Parathyroid adenoma (tissue), 2 donors: Measurements from ENCODE around the gene MCTP2.

Experiments
- H2AFZ ChIP-seq: fragments of 300-600 bp; sonication (generic); one replicate; pipeline ENCODE4 v1.7.0; 2017; ENCODE audit warnings: antibody characterized with exemption, mild to moderate bottlenecking
- H3K27ac ChIP-seq: fragments of 300-600 bp; sonication (generic); one replicate; pipeline ENCODE4 v1.7.0; 2017
- H3K27me3 ChIP-seq: fragments of 300-600 bp; sonication (generic); one replicate; pipeline ENCODE4 v1.7.0; 2017; ENCODE audit warnings: low read length; ENCODE audit not compliant: control insufficient read depth, insufficient read depth
- H3K36me3 ChIP-seq: fragments of 300-600 bp; sonication (generic); one replicate; pipeline ENCODE4 v1.7.0; 2017; ENCODE audit warnings: low read length; ENCODE audit not compliant: control insufficient read depth, insufficient read depth
- H3K4me1 ChIP-seq: fragments of 300-600 bp; sonication (generic); one replicate; pipeline ENCODE4 v1.7.0; 2017; ENCODE audit warnings: control low read depth
- H3K4me2 ChIP-seq: fragments of 300-600 bp; sonication (generic); one replicate; pipeline ENCODE4 v1.7.0; 2017; ENCODE audit warnings: low read length
- H3K4me3 ChIP-seq: fragments of 300-600 bp; sonication (generic); one replicate; pipeline ENCODE4 v1.7.0; 2017; ENCODE audit warnings: low read depth, low read length
- H3K79me2 ChIP-seq: fragments of 300-600 bp; sonication (generic); one replicate; pipeline ENCODE4 v1.7.0; 2017; ENCODE audit warnings: control low read depth
- H3K9ac ChIP-seq: fragments of 300-600 bp; sonication (generic); one replicate; pipeline ENCODE4 v1.7.0; 2017; ENCODE audit warnings: mild to moderate bottlenecking
- H3K9me3 ChIP-seq: fragments of 300-600 bp; sonication (generic); one replicate; pipeline ENCODE4 v1.7.0; 2017; ENCODE audit warnings: low read length; ENCODE audit not compliant: control insufficient read depth
- TF ChIP-seq, protein P1 (sequence below): fragments of 300-600 bp; sonication (generic); IDR thresholded peaks from one replicate; pipeline ENCODE4 v1.7.0; 2017; ENCODE audit warnings: antibody characterized with exemption, mild to moderate bottlenecking
- donor health status: primary hyperparathyroidism.

MCTP2 gene

DNA sequence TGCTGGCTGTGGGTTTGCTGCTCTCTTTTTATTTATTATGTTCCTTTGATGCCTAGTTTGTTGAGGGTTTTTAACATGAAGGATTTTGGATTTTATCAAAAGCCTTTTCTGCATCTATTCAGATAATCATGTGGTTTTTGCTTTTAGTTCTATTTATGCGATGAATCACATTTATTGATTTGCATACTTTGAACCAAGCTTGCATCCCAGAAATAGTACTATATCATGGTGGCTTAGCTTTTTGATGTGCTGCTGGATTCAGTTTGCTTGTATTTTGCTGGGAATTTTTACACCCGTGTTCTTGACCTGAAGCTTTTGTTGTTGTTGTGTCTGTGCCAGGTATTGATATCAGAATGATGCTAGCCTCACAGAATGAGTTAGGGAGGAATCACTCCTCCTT is 48.4 kb downstream of the MCTP2 start:
- Histone ChIP-seq H3K4me3 (no peak overlapping the region), H3K9me3 (no peaks in the 10 kb centered on the region), H3K36me3 (no peaks in the 10 kb centered on the region), H2AFZ (no peak overlapping the region), H3K4me2 (no peak overlapping the region), H3K79me2 (no peaks in the 10 kb centered on the region), H3K9ac (no peak overlapping the region), H3K27me3 (no peaks in the 10 kb centered on the region), H3K27ac (no peak overlapping the region), H3K4me1 (no peaks in the 10 kb centered on the region)
- TF ChIP-seq, protein P1, sequence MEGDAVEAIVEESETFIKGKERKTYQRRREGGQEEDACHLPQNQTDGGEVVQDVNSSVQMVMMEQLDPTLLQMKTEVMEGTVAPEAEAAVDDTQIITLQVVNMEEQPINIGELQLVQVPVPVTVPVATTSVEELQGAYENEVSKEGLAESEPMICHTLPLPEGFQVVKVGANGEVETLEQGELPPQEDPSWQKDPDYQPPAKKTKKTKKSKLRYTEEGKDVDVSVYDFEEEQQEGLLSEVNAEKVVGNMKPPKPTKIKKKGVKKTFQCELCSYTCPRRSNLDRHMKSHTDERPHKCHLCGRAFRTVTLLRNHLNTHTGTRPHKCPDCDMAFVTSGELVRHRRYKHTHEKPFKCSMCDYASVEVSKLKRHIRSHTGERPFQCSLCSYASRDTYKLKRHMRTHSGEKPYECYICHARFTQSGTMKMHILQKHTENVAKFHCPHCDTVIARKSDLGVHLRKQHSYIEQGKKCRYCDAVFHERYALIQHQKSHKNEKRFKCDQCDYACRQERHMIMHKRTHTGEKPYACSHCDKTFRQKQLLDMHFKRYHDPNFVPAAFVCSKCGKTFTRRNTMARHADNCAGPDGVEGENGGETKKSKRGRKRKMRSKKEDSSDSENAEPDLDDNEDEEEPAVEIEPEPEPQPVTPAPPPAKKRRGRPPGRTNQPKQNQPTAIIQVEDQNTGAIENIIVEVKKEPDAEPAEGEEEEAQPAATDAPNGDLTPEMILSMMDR = no peak

DNA sequence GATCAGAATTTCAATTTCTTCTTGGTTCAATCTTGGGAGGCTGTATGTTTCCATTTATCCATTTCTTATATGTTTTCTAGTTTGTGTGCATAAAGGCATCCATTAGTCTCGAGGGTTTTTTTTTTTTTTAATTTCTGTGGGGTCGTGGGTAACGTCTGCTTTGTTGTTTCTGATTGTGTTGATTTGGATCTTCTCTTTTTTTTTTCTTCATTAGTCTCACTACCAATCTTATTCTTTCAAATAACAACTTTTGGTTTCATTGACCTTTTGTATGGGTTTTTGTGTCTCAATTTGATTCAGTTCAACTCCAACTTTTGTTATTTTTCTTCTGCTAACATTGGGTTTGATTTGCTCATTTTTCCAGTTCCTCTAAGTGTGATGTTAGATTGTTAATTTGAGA is 48.9 kb downstream of the MCTP2 start:
- Histone ChIP-seq H3K4me3 (no peak overlapping the region), H3K4me1 (no peaks in the 10 kb centered on the region), H3K36me3 (no peaks in the 10 kb centered on the region), H3K27me3 (no peaks in the 10 kb centered on the region), H3K4me2 (no peak overlapping the region), H3K27ac (no peak overlapping the region), H2AFZ (no peak overlapping the region), H3K79me2 (no peaks in the 10 kb centered on the region), H3K9me3 (no peaks in the 10 kb centered on the region), H3K9ac (no peak overlapping the region)
- TF ChIP-seq, protein P1 = no peak

DNA sequence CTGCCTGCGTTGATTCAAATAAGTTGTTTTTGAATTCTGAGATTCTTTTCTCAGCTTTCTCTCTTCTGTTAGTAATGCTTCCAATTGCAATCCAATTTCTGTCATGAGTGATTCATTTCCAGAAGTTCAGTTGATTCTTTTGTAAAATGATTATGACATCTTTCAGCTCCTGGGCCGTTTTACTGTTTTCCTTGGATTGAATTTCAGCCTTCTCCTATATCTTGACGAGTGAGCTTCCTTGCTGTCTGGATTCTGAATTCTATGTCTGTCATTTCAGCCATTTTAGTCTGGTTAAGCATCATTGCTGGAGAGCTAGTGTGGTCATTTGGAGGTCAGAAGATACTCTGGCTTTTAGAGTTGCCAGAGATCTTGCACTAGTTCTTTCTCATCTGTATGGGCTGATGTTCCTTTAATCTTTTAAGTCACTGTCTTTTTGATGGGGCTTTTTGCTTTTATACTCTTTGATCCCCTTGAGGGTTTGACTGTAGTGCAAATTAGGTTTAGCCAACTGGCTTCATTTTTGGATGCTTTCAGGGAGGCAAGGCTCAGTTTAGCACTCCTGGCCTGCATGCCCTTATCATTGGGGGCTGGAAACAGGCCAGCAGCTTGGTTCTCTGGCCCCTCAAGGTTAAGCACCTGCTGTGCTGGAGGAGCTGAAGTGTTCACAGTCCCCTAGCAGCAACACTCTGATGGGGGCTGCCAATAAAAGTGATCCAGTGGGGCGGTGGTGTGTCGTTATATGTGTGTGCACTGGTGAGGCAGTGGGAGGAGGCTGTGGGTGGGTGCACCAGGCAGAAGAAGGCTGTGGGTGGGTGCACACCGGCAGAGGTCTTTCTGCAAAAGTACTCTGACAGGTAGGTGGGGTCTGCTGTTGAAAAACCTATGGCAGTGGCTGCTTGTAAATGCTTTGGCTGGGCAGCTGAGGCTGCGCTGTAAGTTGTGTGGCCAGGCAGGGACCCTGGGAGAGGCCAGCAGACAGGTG is 51.2 kb downstream of the MCTP2 start:
- Histone ChIP-seq H3K27ac (no peak overlapping the region), H3K9me3 (no peaks in the 10 kb centered on the region), H3K4me3 (no peak overlapping the region), H3K9ac (no peak overlapping the region), H3K79me2 (no peaks in the 10 kb centered on the region), H3K4me1 (no peaks in the 10 kb centered on the region), H3K36me3 (no peaks in the 10 kb centered on the region), H3K4me2 (no peak overlapping the region), H2AFZ (no peak overlapping the region), H3K27me3 (no peaks in the 10 kb centered on the region)
- TF ChIP-seq, protein P1 = no peak

DNA sequence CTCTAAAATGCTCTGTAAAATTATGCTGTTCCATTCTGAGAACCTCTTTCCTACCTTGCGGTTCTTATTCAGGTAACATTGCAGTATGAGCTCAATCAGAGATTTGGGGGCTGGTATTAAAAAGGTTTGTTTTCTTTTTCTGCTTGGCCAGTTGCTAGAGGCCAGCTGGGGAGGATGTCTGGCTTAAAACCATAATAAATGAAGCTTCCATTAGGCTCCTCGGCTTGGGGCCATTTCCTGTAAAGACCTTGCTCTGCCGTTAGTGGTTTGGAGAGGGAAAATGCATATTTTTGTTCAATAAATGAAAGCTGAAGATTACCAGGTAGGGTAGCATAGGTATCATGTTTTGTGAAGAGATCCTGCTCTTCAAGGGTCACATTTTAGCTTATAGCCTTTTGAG is 55.2 kb downstream of the MCTP2 start:
- Histone ChIP-seq H3K79me2 (no peaks in the 10 kb centered on the region), H3K36me3 (no peaks in the 10 kb centered on the region), H3K9me3 (no peaks in the 10 kb centered on the region), H3K27me3 (no peaks in the 10 kb centered on the region), H3K4me1 (no peaks in the 10 kb centered on the region), H3K4me2 (no peak overlapping the region), H2AFZ (no peak overlapping the region), H3K4me3 (no peak overlapping the region), H3K27ac (no peak overlapping the region), H3K9ac (no peak overlapping the region)
- TF ChIP-seq, protein P1 = no peak
